Right renal pelvis (tissue), 4 donors: ENCODE results near the gene CYP26C1. TPM values are rescaled to one million over a fixed set of nuclear protein-coding genes. Genes with fewer than 3 reads are reported as not detected.

Experiments used
- DNase-seq, 4 donors: peaks; one replicate each; pipeline ENCODE4 v3.0.0-alpha.2; 2013; ENCODE audit warnings: low read depth in 4 of 4, low spot score in 3 of 4, missing footprints in 1 of 4
- polyA plus RNA-seq, 4 donors: library from polyadenylated mRNA; unstranded; fragments of 120-200 nt; gene quantifications; one replicate each; pipeline ENCODE4 v1.2.1, GENCODE V29; 2013; ENCODE audit not compliant: insufficient read length in 4 of 4

CYP26C1 gene
- polyA plus RNA-seq, 4 donors, result 0.04 to 0.10 (median 0.05) TPM; not detected in 1

DNA sequence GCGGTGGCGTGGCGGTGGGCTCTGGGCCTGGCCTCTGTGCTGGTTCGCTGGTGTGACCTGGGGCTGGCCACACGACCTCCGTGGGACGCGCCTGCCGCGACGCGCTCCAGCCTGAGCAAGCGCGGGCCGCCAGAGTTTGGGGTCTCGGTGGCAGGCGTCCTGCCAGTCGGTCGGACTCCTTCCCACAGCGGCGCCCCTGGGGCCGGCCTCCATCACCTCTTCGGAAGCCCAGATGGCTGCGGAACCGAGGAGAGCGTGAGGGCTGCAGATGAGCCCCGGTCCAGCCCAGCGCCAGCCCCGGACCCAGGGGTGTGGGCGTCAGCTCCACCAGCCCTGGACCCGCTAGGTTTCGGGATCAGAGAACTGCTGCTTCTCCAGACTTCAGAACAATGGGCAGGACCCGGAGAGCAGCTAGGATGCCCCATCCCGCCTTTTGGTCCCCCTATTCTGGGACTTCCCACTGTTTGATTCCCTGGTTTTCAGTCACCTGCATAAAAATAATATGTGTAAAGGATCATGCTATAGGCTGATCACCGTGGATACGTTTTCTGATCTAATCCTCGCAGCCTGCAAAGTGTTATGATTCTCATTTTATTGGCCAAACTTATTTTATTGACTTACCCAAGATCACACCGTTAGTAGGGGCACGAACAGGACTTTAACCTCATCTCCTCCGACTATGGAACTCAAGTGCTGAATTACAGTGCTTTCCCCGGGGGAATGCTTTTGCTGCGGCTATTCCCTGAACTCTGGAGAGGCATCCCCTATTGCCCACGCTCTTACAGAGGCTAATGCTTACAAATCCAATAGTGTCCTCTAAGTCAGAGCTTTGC lies 2.8 kb downstream of the CYP26C1 start:
- no peak for DNase-seq

DNA sequence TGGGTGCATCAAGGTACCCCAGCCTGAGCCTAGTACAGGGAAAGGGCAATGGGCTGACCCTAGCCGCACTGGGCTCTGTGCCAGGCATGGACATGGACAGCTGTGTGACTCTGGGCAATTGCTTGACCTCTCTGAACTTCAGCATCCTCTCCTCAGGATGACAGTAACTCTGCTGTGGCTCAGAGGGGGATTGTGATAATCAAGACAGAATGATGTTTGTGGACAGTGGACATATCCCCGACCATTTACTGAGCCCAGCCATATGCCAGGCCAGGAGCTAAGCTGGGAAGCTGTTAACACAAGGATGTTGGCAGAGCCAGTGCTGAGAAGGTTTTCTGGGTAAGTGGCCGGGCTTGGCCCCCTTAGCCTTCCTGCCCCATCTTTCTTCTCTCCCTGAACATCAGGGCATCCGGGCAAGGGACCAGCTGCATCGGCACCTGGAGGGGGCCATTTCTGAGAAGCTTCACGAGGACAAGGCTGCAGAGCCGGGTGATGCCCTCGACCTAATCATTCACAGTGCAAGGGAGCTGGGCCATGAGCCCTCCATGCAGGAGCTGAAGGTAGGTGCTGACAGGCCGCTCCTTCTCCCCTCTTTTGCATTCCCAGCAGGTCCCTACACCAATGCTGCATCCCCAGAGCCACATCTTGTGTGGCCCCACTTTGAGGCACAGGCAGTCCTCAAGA lies 3.5 kb downstream of the CYP26C1 start:
- DNase-seq, result no peak

DNA sequence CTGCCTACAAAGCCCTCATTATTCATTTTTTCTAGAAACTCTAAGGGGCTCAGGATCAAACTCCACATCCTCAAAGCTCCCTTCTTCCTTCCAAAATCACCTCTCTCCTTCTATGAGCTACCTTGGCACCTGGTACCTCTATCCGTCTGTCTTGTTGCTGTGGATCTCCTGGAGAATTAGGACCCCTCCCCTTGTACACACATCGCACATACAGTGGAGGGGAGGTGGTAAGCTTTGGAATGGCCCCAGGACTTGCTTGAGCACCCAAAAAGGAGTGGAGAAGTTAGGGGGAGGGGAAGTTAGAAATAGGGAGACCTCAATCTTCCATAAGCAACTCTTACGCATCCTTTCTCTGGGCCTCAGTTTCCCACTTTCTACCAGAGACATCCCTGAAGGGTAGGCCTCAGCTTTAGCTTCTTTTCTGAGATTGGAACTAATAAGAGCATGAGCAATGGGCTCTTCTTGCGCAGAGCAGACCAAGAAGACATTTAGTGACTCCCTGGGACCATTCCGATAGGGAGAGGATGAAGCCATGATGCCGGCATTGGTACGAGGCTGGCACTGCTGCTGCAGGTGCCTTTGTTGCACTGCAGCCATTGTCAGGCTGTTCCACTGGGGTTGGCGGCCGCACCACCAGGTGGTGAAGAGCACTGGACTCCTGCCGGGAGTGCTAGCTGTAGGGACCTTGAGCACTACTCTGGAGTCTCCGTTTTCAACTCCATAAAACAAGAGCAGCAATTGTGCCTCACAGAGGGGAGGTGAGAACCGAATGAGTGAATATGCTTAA lies 4.5 kb downstream of the CYP26C1 start:
- no peak for DNase-seq

DNA sequence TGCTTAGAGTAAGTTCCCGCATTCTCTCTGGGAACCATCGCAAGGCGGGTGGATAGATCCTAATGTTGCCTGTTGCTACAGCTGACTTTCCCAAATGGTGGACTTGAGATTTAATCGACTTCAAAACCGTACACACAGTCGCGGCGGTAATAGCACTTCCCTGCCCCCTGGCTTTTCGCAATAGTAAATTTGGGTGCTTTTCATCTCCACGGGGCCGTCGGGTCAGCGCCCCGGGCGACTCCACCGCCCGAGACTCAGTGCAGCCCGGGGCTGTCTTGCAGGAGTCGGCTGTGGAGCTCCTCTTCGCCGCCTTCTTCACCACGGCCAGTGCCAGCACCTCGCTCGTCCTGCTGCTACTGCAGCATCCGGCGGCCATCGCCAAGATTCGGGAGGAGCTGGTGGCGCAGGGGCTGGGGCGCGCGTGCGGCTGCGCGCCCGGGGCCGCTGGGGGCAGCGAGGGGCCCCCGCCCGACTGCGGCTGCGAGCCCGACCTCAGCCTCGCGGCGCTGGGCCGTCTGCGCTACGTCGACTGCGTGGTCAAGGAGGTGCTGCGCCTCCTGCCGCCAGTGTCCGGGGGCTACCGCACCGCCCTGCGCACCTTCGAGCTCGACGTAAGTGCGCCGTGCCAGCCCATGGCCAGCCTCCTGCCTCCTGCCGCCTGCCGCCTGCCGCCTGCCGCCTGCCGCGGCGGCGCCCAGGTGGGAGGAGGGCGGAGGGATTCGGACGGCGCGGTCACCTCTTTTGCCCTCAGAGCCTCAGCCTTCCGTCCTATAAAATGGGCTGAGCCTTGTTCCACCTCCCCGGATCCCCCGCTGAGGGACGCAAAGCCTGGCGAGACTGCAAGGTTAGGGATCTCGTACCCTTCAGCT lies 5.3 kb downstream of the CYP26C1 start:
- no peak for DNase-seq

DNA sequence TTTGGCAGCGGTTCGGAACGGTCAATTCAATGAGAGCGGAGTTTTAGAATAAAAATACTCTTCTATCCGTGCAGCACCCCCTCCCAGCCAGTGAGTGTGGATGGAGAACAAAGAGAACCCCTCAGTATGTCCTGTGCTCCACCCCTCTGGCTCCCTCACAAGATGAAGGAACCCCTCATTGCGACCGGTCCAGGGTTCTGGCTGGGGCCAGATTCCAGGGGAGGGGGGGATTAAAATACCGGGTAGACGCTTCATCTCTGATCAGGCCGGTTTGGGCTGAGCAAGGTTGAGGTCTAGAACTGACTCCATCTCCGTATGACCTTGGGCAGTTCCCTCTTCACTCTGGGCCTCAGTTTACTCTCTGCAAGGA lies 5.9 kb downstream of the CYP26C1 start:
- no peak for DNase-seq

DNA sequence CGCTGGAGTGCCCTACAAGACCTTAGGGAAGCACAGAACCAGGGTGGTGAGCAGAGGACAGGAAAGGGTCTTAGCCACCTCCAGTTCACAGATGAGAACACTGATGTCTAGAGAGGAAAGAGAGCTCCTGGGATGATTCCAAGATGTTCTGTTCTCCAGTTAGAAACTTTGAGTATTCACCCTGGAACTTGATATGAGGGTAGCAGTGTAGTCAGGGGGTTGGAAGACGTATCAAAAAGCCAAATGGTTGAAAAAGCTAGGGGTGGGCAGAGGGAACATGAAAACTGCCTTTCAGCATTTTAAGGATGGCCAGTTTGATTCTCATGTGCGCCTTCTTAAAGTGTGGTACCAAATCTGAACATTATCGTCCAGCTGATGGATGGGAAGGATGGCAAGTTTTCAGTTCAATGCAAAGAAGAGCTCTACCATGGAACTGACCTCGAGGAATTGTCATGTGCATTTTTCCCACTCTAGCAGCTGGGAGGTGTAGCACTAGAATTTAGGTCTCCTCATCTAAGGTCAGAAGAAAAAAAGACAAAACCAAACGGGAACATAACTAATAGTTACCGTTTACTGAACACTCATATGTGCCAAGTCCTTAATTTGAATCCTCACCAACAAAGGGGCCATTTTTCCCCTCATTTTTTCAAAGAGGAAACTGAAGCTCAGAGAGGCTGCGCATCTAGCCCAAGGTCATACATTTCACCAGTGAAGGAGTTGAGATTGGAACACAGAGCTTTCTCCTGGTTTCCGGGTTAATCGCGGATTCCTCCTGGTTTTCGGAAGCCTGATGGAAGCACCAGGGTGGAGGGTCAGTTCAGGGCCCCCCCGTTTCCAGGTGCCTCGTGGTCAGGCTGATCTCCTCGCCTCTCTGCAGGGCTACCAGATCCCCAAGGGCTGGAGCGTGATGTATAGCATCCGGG lies 7.1 kb downstream of the CYP26C1 start:
- DNase-seq, result no peak

DNA sequence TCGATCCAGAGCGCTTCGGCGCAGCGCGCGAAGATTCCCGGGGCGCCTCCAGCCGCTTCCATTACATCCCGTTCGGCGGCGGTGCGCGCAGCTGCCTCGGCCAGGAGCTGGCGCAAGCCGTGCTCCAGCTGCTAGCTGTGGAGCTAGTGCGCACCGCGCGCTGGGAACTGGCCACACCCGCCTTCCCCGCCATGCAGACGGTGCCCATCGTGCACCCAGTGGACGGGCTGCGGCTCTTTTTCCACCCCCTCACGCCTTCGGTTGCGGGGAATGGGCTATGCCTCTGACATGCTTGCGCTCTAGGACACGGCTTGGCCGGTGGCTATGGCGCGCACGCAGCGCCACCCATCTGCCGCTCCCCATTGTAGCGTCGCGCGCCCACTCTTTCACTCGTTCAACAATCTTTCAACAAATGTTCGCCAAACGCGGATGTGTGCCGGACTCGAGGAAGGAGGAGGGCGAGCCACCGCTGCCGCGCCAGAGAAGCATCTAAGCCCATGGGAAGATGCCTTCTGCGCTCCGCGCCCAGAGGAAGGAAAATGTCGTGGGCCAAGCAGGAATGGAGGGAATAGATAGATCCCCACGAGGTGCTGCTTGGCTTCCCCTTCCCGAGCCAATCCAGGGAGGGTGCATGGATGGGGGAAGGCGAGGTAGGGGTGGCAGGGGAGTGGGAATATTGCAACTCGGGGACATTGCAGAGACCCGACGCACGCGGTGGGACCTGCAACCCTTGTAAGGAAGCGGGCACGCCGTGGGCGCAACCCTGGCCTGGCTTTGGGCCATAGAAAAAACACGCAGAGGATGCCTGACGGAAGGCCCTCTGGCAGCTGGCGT lies 8.0 kb downstream of the CYP26C1 start:
- DNase-seq, result no peak

DNA sequence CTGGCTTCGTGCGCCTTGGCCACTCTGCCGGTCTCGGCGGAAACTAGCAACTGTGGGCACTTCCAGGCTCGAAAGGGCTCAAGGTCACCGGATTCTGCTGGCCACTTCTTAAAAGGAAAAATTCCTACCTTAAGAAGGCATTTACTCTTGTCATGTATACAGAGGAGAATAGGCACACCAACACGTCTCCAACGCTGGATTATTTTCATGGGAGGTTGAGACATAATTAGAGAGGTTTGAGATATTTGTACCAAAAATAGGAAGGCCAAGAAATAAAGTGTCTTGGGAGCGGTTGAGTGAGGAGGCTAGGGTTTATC lies 8.6 kb downstream of the CYP26C1 start:
- no peak for DNase-seq

DNA sequence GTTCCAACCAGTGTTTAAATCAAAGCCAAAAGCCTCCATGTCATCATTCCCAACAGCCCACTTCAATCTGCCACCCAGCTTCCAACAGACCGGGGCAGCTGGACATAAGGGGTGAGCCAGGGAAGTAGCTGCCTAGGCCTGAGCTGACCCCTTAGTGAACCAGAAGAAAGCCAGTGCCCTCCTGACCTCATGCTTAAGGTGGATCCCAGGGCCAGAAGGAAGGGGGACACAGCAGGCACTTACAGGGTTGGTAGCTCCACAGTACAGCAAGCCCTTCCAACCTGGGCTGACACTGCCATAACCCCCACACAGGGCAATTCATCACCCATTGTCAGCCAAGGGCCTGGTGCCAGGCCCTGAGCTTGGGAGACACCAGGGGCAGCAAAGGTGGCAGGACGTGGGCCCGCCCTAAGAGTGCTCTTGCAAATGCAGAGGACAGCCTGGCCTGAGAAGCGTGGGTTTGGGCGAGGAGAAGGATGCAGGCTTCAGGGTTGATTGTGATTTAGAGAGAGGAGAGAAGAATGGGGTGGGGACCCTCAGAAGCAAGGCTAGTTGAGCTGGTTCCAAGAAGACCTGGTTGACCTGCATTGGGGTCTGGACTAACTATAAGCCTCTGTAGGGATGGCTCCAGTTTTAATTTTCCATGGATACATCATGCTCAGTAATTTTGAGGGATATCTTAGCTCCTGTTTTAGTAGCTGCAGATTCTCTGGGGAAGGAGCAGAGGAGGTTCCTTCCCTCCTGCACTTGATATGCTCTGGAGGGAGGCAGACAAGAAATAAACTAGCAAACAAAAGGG lies 10.0 kb downstream of the CYP26C1 start:
- no peak for DNase-seq

DNA sequence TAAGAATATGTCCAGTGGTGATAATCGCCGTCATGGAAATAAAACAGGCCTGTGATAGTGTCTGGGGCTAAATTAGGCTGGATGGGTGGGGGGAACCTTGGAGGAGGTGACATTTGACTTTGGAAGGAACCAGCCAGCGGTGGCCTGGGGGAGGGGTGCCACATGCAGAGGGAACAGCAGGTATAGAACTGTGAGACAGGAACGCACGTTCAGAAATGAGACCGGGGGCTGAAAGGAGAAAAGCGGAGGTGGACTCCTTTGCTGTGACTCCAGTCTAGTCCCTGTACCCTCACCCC lies 10.5 kb downstream of the CYP26C1 start:
- no peak for DNase-seq

DNA sequence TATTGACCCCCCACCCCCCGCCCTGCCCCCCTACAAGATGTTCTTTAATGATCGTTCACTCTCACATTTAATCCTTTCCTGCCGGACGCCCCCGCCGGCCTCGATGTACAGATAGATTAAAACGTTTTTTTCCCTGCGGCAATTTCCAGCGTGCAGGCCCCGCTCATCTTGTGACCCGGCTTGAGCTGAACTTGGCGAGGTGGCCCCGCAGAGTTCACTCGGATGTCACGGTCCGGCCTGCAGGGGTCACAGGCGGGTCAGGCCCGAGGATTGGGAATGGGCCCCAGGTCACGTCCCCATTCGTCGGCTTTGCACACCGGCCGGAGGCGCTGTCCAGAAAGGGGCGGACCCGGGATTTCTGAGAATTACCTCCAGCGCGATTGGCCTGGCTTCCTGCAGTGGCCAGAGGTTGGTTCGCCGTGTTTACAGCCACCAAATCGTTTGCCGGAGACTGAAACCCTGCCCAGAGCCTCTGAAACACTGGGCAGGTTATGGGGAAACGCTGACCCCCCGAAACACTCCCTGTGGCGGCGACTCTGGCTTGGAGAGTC lies 11.2 kb downstream of the CYP26C1 start:
- no peak for DNase-seq

DNA sequence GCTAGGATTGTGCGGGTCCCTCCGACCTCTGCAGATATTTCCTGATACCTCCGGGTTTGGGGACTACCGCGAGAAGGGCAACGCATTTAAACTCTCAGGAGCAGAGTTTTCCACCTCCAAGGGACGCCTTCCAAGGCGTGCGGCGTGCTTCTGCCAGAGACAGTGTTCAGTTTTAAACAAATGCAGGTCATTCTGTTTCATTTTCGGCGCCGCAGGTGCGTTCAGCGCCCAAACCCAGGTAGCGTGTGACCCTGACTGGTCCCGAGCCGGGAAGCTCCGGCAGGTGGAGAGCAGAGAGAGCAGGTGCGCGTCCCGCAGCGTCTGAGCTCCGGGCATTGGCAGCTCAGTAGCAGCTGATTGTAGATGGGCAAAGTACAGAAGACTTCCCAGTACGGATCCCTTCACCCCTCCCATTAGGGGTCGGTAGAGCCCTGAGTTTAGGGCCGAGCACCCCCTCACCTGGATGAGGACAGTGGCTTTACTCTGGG lies 11.7 kb downstream of the CYP26C1 start:
- DNase-seq, result no peak

DNA sequence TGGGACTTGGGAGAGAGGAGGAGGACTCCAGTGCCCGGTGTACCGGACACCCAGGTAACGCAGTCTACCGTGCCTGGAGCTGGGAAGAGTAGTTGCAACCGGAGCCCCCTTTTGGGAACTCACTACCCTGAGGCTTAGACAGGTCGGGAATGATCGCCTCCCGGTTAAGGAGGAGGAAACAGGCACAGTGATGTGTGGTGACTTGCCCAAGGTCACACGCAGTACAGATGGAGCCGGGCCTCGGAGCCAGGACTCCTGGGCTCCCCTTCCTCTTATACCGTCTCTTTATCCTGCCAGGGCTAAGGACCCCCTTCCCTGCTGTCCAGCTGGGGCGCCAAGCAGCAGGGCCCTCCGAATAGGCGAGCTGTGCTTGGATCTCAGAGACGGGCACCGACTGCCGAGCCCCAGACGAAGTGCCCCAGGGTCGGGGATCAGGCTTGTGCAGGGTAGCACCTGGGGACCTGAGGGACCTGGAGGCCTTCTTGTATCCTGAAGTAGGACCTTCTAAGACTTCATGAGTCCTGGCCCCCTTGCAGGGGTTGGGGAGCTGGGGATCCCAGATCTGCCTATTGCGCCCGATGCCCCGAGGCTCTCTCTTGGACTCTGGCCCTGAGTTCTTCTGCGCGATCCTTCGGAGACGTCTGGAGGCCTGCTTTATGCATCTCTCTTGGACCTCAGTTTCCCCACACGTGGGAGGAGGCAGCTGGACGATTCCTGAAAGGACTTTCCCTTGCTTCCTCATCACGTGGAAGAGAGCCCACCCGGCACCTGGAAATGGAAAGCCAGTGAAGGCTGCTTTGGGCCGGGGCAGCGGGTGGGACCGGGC lies 12.3 kb downstream of the CYP26C1 start:
- no peak for DNase-seq

DNA sequence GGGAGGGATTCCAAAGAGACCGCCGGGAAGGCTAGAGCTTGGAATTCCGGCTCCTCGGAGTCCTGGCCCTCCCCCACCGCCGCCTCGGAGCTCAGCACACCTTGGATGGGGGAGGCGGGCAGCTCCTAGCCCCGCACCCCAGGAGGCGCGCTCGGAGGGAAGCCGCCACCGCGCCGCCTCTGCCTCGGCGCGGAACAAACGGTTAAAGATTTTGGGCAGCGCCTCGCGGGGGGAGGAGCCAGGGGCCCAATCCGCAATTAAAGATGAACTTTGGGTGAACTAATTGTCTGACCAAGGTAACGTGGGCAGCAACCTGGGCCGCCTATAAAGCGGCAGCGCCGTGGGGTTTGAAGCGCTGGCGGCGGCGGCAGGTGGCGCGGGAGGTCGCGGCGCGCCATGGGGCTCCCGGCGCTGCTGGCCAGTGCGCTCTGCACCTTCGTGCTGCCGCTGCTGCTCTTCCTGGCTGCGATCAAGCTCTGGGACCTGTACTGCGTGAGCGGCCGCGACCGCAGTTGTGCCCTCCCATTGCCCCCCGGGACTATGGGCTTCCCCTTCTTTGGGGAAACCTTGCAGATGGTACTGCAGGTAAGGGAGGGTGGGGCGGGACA lies 13.0 kb downstream of the CYP26C1 start, which contains the start of gene CYP26A1:
CYP26A1 (plus strand) TSS at position 355 of the 608 bp plus-strand sequence; CDS start at position 397, 42 bp downstream.
- DNase-seq, result no peak

DNA sequence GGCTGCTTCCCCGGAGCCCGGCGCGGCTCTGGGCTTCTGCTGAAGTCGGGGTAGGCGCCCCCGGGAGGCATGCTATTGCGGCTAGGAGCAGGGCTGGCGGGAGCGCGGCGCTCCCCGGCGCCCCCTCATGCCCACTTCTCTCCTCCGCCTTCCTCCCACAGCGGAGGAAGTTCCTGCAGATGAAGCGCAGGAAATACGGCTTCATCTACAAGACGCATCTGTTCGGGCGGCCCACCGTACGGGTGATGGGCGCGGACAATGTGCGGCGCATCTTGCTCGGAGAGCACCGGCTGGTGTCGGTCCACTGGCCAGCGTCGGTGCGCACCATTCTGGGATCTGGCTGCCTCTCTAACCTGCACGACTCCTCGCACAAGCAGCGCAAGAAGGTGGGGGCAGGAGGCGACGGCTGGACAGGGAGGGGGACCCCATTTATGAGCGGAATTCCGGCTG lies 13.6 kb downstream of the CYP26C1 start:
- DNase-seq, result no peak
